Activated CD8-positive, alpha-beta T cell treated with anti-CD3 and anti-CD28 coated beads for 36 hours (primary cell): Measurements from ENCODE around the gene GCG. TPM values are rescaled to one million over a fixed set of nuclear protein-coding genes. Genes with fewer than 3 reads are reported as not detected.

Source experiments
- ATAC-seq: fragments of 200-7000 bp; cut with Tn5 transposase; one replicate; pipeline ENCODE4 v1.10.0; 2021; ENCODE audit warnings: mild to moderate bottlenecking, moderate library complexity
- CTCF ChIA-PET: fragments of 350-600 bp; sonication (Branson Sonifier 250); formaldehyde crosslinking; loops from one replicate; lab custom pipeline; 2021; ENCODE audit warnings: antibody characterized with exemption; lab: Charles Lee
- POLR2A ChIA-PET: fragments of 350-600 bp; sonication (Branson Sonifier 250); formaldehyde crosslinking; loops from one replicate; lab custom pipeline; 2021; ENCODE audit warnings: antibody characterized with exemption; lab: Charles Lee
- DNase-seq: peaks from one replicate; pipeline ENCODE4 v3.0.0-alpha.2; 2020
- H3K27ac Mint-ChIP-seq: one replicate; pipeline ENCODE4 v1.8.0; 2021; ENCODE audit warnings: mild to moderate bottlenecking, mixed read lengths
- H3K27me3 Mint-ChIP-seq: one replicate; pipeline ENCODE4 v1.8.0; 2021; ENCODE audit warnings: mixed read lengths
- H3K36me3 Mint-ChIP-seq: one replicate; pipeline ENCODE4 v1.8.0; 2021; ENCODE audit warnings: low read depth, mixed read lengths
- H3K4me1 Mint-ChIP-seq: one replicate; pipeline ENCODE4 v1.8.0; 2021; ENCODE audit warnings: low read depth, mixed read lengths
- H3K4me3 Mint-ChIP-seq: one replicate; pipeline ENCODE4 v1.8.0; 2021; ENCODE audit warnings: mild to moderate bottlenecking, moderate library complexity, mixed read lengths
- H3K9me3 Mint-ChIP-seq: one replicate; pipeline ENCODE4 v1.8.0; 2021; ENCODE audit warnings: mixed read lengths
- CTCF ChIP-seq: fragments of 200-600 bp; IDR thresholded peaks from one replicate; pipeline ENCODE4 v1.8.0; 2022; ENCODE audit warnings: antibody characterized with exemption, mild to moderate bottlenecking
- intact Hi-C: fragments of 100-400 bp; cut with micrococcal nuclease; formaldehyde crosslinking; loops from one replicate; pipeline ENCODE4 v1.10.0; 2022
- total RNA-seq, 2 experiments: library from RNA; stranded (reverse); gene quantifications; one replicate each; pipeline ENCODE4 v1.2.3, GENCODE V29; 2021

Gene GCG
- total RNA-seq, 2 experiments from 2014 or later, result not detected

GRCh38 chr2:162166745-162167144 lies 14.7 kb upstream of the GCG start:
- intact Hi-C loops, result no loop called here

GRCh38 chr2:162166174-162166573 lies 14.1 kb upstream of the GCG start:
- Mint-ChIP-seq H3K4me3 (no peak overlapping the region), H3K4me1 (peaks cover 2% of the 10 kb centered on the region), H3K36me3 (no peaks in the 10 kb centered on the region), H3K27me3 (peaks cover 22% of the 10 kb centered on the region), H3K27ac (no peak overlapping the region), H3K9me3 (no peaks in the 10 kb centered on the region)
- intact Hi-C loops, result no loop called here
- no peak for DNase-seq
- TF ChIP-seq CTCF, result no peak
- ATAC-seq, result no peak
- ChIA-PET CTCF (interaction anchor here (0.6 to 5.9 kb wide), 6 partner anchors 12 to 579 kb away, joined by 3 to 48 read pairs (median 3); partner anchors contain the start of gene GCG), POLR2A (no interaction called here)

More at GRCh38 chr2:162166745-162167144, 14.7 kb upstream of the GCG start:
- no peak for DNase-seq
- TF ChIP-seq CTCF, result no peak
- H3K4me1 Mint-ChIP-seq, result peaks cover 2% of the 10 kb centered on the region
- no peak overlapping the region for H3K4me3 Mint-ChIP-seq
- H3K27me3 Mint-ChIP-seq, result peaks cover 22% of the 10 kb centered on the region
- no peaks in the 10 kb centered on the region for H3K9me3 Mint-ChIP-seq
- no peak overlapping the region for H3K27ac Mint-ChIP-seq
- CTCF ChIA-PET, result interaction anchor here (0.6 to 5.9 kb wide), 6 partner anchors 13 to 579 kb away, joined by 3 to 48 read pairs (median 3); partner anchors contain the start of gene GCG
- POLR2A ChIA-PET, result no interaction called here
- no peak for ATAC-seq
- no peaks in the 10 kb centered on the region for H3K36me3 Mint-ChIP-seq

GRCh38 chr2:162164802-162165201 lies 12.8 kb upstream of the GCG start:
- no peak overlapping the region for H3K27ac Mint-ChIP-seq

DNA sequence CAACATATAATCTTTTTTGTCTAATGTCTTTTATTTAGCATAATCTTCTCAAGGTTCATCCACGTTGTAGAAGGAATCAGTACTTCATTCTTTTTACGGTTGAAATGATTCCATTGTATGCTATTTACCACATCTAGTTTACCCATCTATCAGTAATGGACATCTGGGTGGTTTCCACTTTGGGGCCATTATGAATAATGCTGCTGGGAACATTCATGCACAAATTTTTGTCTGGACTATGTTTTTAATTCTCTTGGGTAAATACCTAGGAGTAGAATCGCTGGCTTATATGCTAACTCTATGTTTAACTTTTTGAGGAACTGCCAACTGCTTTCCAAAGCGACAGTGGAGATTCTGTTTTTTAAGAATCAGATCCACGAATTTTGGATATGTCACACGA lies 7.4 kb upstream of the GCG start:
- Mint-ChIP-seq H3K4me1 (no peaks in the 10 kb centered on the region), H3K4me3 (no peak overlapping the region), H3K27ac (no peak overlapping the region), H3K36me3 (no peaks in the 10 kb centered on the region), H3K27me3 (peaks cover 20% of the 10 kb centered on the region), H3K9me3 (no peaks in the 10 kb centered on the region)
- ChIA-PET CTCF (interaction anchor here (0.9 kb wide), 1 partner anchor 139 kb away, joined by 3 read pairs; no protein-coding TSS in a partner anchor), POLR2A (no interaction called here)
- no peak for TF ChIP-seq CTCF
- DNase-seq, result no peak
- no peak for ATAC-seq
- intact Hi-C loops, result no loop called here

More at GRCh38 chr2:162164802-162165201, 12.8 kb upstream of the GCG start:
- no peak for ATAC-seq
- Mint-ChIP-seq H3K4me1 (peaks cover 2% of the 10 kb centered on the region), H3K36me3 (no peaks in the 10 kb centered on the region), H3K4me3 (no peak overlapping the region), H3K9me3 (no peaks in the 10 kb centered on the region), H3K27me3 (peaks cover 27% of the 10 kb centered on the region)
- intact Hi-C loops, result no loop called here
- no peak for DNase-seq
- CTCF ChIA-PET, result interaction anchor here (1.1 kb wide), 1 partner anchor 134 kb away, joined by 3 read pairs; no protein-coding TSS in a partner anchor
- TF ChIP-seq CTCF, result no peak
- POLR2A ChIA-PET, result no interaction called here

DNA sequence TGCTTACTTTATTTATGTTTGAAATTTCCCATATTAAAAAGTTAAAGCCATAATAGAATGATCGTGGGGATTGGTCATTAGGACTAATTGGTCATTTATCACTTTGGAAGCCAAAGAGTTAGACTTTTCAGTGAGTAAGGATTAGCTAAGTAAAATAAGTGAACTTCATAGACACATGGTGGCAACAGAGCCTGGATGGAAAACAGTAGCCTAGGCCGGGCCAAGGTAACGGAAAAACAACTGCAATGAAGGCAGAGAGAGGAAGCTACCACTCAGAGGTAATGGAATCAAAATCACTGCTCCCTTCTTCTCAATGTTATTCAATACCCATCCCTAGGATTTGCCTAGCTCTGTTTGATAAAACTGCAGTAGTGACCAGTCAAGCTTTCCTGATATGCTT lies 4.1 kb upstream of the GCG start:
- intact Hi-C loops, result no loop called here
- ATAC-seq (no peak), DNase-seq (no peak)
- Mint-ChIP-seq H3K4me3 (no peak overlapping the region), H3K27me3 (peaks cover 25% of the 10 kb centered on the region), H3K9me3 (no peaks in the 10 kb centered on the region), H3K36me3 (no peaks in the 10 kb centered on the region), H3K4me1 (no peaks in the 10 kb centered on the region), H3K27ac (no peak overlapping the region)
- TF ChIP-seq CTCF, result no peak
- ChIA-PET CTCF (interaction anchor here (1.1 to 5.1 kb wide), 7 partner anchors 10 to 569 kb away, joined by 3 to 48 read pairs (median 5); no protein-coding TSS in a partner anchor), POLR2A (no interaction called here)
